K562 (cell line): Measurements from ENCODE around the gene PIP5KL1. TPM values are rescaled to one million over a fixed set of nuclear protein-coding genes. Genes with fewer than 3 reads are reported as not detected.

Experiments
- BRF1 ChIP-seq: IDR thresholded peaks from 3 replicates; pipeline ENCODE4 v1.6.1; 2011; ENCODE audit warnings: borderline replicate concordance, mild to moderate bottlenecking; ENCODE audit not compliant: insufficient read length; ENCODE audit errors: extremely low read depth
- CBX2 ChIP-seq: fragments of 200-600 bp; sonication (generic); IDR thresholded peaks from one replicate; pipeline ENCODE4 v1.6.1; 2012; ENCODE audit warnings: mild to moderate bottlenecking, low read length, inconsistent platforms; ENCODE audit not compliant: insufficient read depth, poor library complexity, severe bottlenecking
- CBX3 ChIP-seq, 2 experiments: IDR thresholded peaks; 1 replicate in 1 of 2; 2 replicates in 1 of 2; pipeline ENCODE4 v1.6.1; 2012; ENCODE audit warnings: inconsistent platforms in 2 of 2, low read length in 2 of 2, borderline replicate concordance in 1 of 2, control low read depth in 1 of 2
- CREM ChIP-seq: IDR thresholded peaks from 2 replicates; pipeline ENCODE4 v1.6.1; 2014; ENCODE audit warnings: antibody characterized with exemption, low read depth
- ETS2 ChIP-seq: IDR thresholded peaks from 2 replicates; pipeline ENCODE4 v1.6.1; 2016; ENCODE audit warnings: borderline replicate concordance, missing genetic modification characterization, mild to moderate bottlenecking, moderate library complexity, missing compliant biosample characterization; ENCODE audit not compliant: poor library complexity, severe bottlenecking
- FOXA3 ChIP-seq, 2 experiments: fragments of 450-650 bp in 1 of 2; sonication (generic) in 1 of 2; formaldehyde crosslinking; IDR thresholded peaks in 1 of 2; conservative IDR thresholded peaks in 1 of 2; 2 replicates each; pipeline versions ENCODE4 v1.4.0 to v1.8.0; 2020 to 2022; ENCODE audit warnings: mild to moderate bottlenecking in 2 of 2, missing genetic modification reagents in 1 of 2
- HNRNPL ChIP-seq: fragments of 200-400 bp; formaldehyde crosslinking; IDR thresholded peaks from 2 replicates; pipeline ENCODE4 v1.6.1; 2017; ENCODE audit warnings: low read depth, mild to moderate bottlenecking, low read length
- JUN ChIP-seq, 2 experiments: sonication (generic) in 1 of 2; formaldehyde crosslinking in 1 of 2; IDR thresholded peaks; 2 replicates each; pipeline versions ENCODE4 v1.6.1 to v1.8.0; 2012 to 2022; ENCODE audit warnings: borderline replicate concordance in 2 of 2, mild to moderate bottlenecking in 2 of 2, improper control_type of control experiment in 1 of 2, low read depth in 1 of 2, low read length in 1 of 2, missing genetic modification reagents in 1 of 2
- JUNB ChIP-seq: fragments of 450-650 bp; formaldehyde crosslinking; conservative IDR thresholded peaks from 2 replicates; pipeline ENCODE4 v1.4.0; 2020; ENCODE audit warnings: mild to moderate bottlenecking
- MAZ ChIP-seq, 2 experiments: fragments of 450-650 bp in 1 of 2; sonication (generic) in 1 of 2; formaldehyde crosslinking; IDR thresholded peaks in 1 of 2; conservative IDR thresholded peaks in 1 of 2; 2 replicates each; pipeline versions ENCODE4 v1.4.0 to v1.5.0; 2020; ENCODE audit warnings: mild to moderate bottlenecking in 1 of 2, missing genetic modification reagents in 1 of 2
- MTA2 ChIP-seq: fragments of 450-650 bp; IDR thresholded peaks from 2 replicates; pipeline ENCODE4 v1.6.1; 2016; ENCODE audit warnings: low read depth
- NEUROD1 ChIP-seq: fragments of 150-350 bp; IDR thresholded peaks from 2 replicates; pipeline ENCODE4 v1.6.1; 2014; ENCODE audit warnings: borderline replicate concordance, low read length, low read depth; ENCODE audit not compliant: partially characterized antibody
- PCBP1 ChIP-seq: fragments of 200-400 bp; formaldehyde crosslinking; IDR thresholded peaks from 2 replicates; pipeline ENCODE4 v1.6.1; 2018; ENCODE audit warnings: mild to moderate bottlenecking, low read depth, low read length; ENCODE audit not compliant: poor library complexity, severe bottlenecking
- PHF20 ChIP-seq: fragments of 450-650 bp; IDR thresholded peaks from 2 replicates; pipeline ENCODE4 v1.6.1; 2018; ENCODE audit not compliant: partially characterized antibody
- SIN3A ChIP-seq, 2 experiments: fragments of 150-350 bp in 1 of 2; IDR thresholded peaks; 2 replicates each; pipeline ENCODE4 v1.6.1; 2011 to 2016; ENCODE audit warnings: borderline replicate concordance in 2 of 2, low read depth in 2 of 2, low read length in 2 of 2, mild to moderate bottlenecking in 2 of 2, moderate library complexity in 2 of 2; ENCODE audit not compliant: control insufficient read depth in 1 of 2
- SLC30A9 ChIP-seq: fragments of 250-450 bp; sonication (Bioruptor Pico); IDR thresholded peaks from 2 replicates; pipeline ENCODE4 v1.8.0; 2022; ENCODE audit warnings: mild to moderate bottlenecking, moderate library complexity
- ZNF217 ChIP-seq: sonication (generic); formaldehyde crosslinking; IDR thresholded peaks from 2 replicates; pipeline ENCODE4 v1.8.0; 2022; ENCODE audit warnings: mild to moderate bottlenecking, missing genetic modification reagents
- ZNF707 ChIP-seq: fragments of 250-450 bp; sonication (Bioruptor Pico); conservative IDR thresholded peaks from 2 replicates; pipeline ENCODE4 v1.8.0; 2022; ENCODE audit warnings: inconsistent platforms, mild to moderate bottlenecking, moderate library complexity
- polyA plus RNA-seq, 8 experiments: library from polyadenylated mRNA; depleted of rRNA in 4 of 8; stranded (reverse) in 5 of 8; unstranded in 3 of 8; fragments of >200 nt; fragmentation: Nextera tagmentation in 2 of 8; fragmentation: Illumina TruSeq in 1 of 8; extraction: Ambion mirVana in 2 of 8; extraction: Trizol in 1 of 8; gene quantifications; 2 replicates each; pipeline versions ENCODE4 v1.2.1 to v1.2.3, GENCODE V29; 2011 to 2014; ENCODE audit warnings: inconsistent platforms in 1 of 8, missing spikeins in 1 of 8
- total RNA-seq, 7 experiments: library from RNA; depleted of rRNA in 6 of 7; stranded (reverse); fragments of >200 nt in 6 of 7; fragmentation: Illumina TruSeq in 2 of 7; extraction: Trizol in 2 of 7; gene quantifications; 2 replicates each; pipeline versions ENCODE4 v1.2.1 to v1.2.3, GENCODE V29; 2011 to 2021; ENCODE audit warnings: low replicate concordance in 1 of 7
- TF ChIP-seq, protein P1 (sequence below): fragments of 250-450 bp; sonication (Bioruptor Pico); IDR thresholded peaks from 2 replicates; pipeline ENCODE4 v1.8.0; 2021; ENCODE audit warnings: moderate library complexity, mild to moderate bottlenecking, inconsistent platforms
- TF ChIP-seq, protein P2 (sequence below), 2 experiments: fragments of 450-650 bp; conservative IDR thresholded peaks; 2 replicates each; pipeline ENCODE4 v1.6.1; 2017; ENCODE audit warnings: mild to moderate bottlenecking in 2 of 2, moderate library complexity in 2 of 2
- TF ChIP-seq, protein P3 (sequence below): fragments of 450-650 bp; IDR thresholded peaks from 2 replicates; pipeline ENCODE4 v1.6.1; 2016; ENCODE audit warnings: low read depth, mild to moderate bottlenecking, moderate library complexity
- TF ChIP-seq, protein P4 (sequence below): IDR thresholded peaks from 2 replicates; pipeline ENCODE4 v1.6.1; 2014; ENCODE audit warnings: antibody characterized with exemption

Gene PIP5KL1
- total and polyA plus RNA-seq, 9 of the 15 experiments (the other 6 are each of a cell fraction or from before 2014, with no cell fraction given): 0.18 to 4.8 (median 1.2) TPM

DNA sequence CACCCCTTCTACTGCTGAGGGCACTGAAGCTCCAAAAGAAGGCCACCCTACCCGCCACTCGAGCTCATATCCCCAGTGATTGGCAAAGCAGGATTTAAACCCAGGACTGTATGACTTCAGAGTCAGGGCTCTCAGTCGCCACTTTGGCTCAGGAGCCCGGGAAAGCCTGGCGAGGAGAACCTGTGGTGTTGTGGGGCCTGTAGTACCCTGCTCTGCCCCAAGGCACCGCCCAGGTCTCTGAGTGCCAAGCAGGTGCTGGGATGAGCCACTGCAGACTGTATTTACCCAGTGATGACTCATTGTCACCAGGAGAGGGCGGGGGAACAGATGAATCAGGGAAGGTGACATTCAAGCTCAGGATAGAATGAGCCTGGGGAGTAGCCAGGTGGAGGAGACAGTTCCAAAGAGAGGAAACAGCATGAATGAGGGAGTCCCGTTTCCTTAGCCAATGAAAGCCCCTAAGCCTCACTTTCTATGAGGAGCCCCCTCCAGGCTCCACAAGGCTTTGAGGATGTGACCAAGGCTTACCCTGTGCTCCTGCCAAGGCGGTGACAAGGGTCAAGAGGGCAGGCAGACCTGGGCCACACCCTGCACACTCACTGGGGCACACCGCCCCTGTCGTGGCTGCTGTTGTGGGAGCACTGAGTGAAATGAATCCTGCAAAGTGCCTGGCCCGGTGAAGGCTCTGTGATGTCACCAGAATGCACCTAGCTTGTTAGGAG is 24.9 kb upstream of the PIP5KL1 start (continued):
- TF ChIP-seq MAZ (CRISPR knock-in tag; conservative IDR thresholded peaks at IDR 0.05 in 1 of 2, IDR thresholded peaks at IDR 0.05 in 1 of 2): peak in 1 of 2 experiments; percentile 61; a peak in 2 of 4 replicates
- 0 out of 2 replicates have a peak, but pooled peaks have one; percentile 15 for TF ChIP-seq HNRNPL
- no peak for TF ChIP-seq CBX2
- no peak for TF ChIP-seq SLC30A9
- TF ChIP-seq FOXA3 (CRISPR knock-in tag; conservative IDR thresholded peaks at IDR 0.05 in 1 of 2, IDR thresholded peaks at IDR 0.05 in 1 of 2): peak; percentile 94 to 98
- no peak for TF ChIP-seq ETS2 (tag)
- TF ChIP-seq NEUROD1: peak; percentile 40
- TF ChIP-seq, protein P1, sequence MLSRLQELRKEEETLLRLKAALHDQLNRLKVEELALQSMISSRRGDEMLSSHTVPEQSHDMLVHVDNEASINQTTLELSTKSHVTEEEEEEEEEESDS (CRISPR knock-in tag): no peak
- TF ChIP-seq MTA2: no peak; the same call in 1 of the 2 replicates
- TF ChIP-seq SIN3A (IDR thresholded peaks at IDR 0.05; ENCODE audit: borderline replicate concordance in 2 of 2, control insufficient read depth in 1 of 2, low read depth in 2 of 2, low read length in 2 of 2): no peak
- no peak for TF ChIP-seq PHF20
- peak; percentile 95 for TF ChIP-seq JUN (IDR thresholded peaks at IDR 0.05; ENCODE audit: borderline replicate concordance, low read depth, low read length)
- no peak for TF ChIP-seq JUN (CRISPR knock-in tag; IDR thresholded peaks at IDR 0.05; ENCODE audit: borderline replicate concordance)
- TF ChIP-seq, protein P2, sequence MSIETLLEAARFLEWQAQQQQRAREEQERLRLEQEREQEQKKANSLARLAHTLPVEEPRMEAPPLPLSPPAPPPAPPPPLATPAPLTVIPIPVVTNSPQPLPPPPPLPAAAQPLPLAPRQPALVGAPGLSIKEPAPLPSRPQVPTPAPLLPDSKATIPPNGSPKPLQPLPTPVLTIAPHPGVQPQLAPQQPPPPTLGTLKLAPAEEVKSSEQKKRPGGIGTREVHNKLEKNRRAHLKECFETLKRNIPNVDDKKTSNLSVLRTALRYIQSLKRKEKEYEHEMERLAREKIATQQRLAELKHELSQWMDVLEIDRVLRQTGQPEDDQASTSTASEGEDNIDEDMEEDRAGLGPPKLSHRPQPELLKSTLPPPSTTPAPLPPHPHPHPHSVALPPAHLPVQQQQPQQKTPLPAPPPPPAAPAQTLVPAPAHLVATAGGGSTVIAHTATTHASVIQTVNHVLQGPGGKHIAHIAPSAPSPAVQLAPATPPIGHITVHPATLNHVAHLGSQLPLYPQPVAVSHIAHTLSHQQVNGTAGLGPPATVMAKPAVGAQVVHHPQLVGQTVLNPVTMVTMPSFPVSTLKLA (conservative IDR thresholded peaks at IDR 0.05): no peak
- no peak for TF ChIP-seq PCBP1
- TF ChIP-seq BRF1: no peak
- TF ChIP-seq, protein P3, sequence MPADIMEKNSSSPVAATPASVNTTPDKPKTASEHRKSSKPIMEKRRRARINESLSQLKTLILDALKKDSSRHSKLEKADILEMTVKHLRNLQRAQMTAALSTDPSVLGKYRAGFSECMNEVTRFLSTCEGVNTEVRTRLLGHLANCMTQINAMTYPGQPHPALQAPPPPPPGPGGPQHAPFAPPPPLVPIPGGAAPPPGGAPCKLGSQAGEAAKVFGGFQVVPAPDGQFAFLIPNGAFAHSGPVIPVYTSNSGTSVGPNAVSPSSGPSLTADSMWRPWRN: no peak
- TF ChIP-seq, protein P4, sequence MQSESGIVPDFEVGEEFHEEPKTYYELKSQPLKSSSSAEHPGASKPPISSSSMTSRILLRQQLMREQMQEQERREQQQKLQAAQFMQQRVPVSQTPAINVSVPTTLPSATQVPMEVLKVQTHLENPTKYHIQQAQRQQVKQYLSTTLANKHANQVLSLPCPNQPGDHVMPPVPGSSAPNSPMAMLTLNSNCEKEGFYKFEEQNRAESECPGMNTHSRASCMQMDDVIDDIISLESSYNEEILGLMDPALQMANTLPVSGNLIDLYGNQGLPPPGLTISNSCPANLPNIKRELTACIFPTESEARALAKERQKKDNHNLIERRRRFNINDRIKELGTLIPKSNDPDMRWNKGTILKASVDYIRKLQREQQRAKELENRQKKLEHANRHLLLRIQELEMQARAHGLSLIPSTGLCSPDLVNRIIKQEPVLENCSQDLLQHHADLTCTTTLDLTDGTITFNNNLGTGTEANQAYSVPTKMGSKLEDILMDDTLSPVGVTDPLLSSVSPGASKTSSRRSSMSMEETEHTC: peak; percentile 54; the same call in 1 of the 2 replicates
- TF ChIP-seq ZNF707 (CRISPR knock-in tag): no peak
- peak; percentile 52 for TF ChIP-seq CREM
- TF ChIP-seq ZNF217 (CRISPR knock-in tag): no peak
- TF ChIP-seq JUNB (CRISPR knock-in tag): peak; percentile 73
- TF ChIP-seq CBX3 (IDR thresholded peaks at IDR 0.05; ENCODE audit: borderline replicate concordance in 1 of 2, low read length in 2 of 2): no peak
